K562 (cell line): ENCODE data around the gene IBA57. TPM values are rescaled to one million over a fixed set of nuclear protein-coding genes. Genes with fewer than 3 reads are reported as not detected.
A peak's percentile ranks its signal among the peaks of the same experiment; 100 is the strongest.

ENCODE experiments used
- RBM15 ChIP-seq: fragments of 200-400 bp; formaldehyde crosslinking; IDR thresholded peaks from 2 replicates; pipeline ENCODE4 v1.6.1; 2018; ENCODE audit warnings: mild to moderate bottlenecking, low read length, moderate library complexity; ENCODE audit not compliant: insufficient read depth
- RBM39 ChIP-seq: fragments of 200-400 bp; formaldehyde crosslinking; optimal IDR thresholded peaks from 2 replicates; pipeline ENCODE3; 2018; ENCODE audit warnings: low read depth, low read length
- SMC3 ChIP-seq: conservative IDR thresholded peaks from 2 replicates; pipeline ENCODE4 v1.6.1; 2011; ENCODE audit warnings: low read depth, low read length, improper control_type of control experiment; ENCODE audit not compliant: insufficient read depth
- ZNF695 ChIP-seq: fragments of 450-650 bp; formaldehyde crosslinking; IDR thresholded peaks from 2 replicates; pipeline ENCODE4 v1.4.0; 2020; ENCODE audit warnings: mild to moderate bottlenecking, moderate library complexity
- polyA plus RNA-seq, 8 experiments: library from polyadenylated mRNA; depleted of rRNA in 4 of 8; stranded (reverse) in 5 of 8; unstranded in 3 of 8; fragments of >200 nt; fragmentation: Nextera tagmentation in 2 of 8; fragmentation: Illumina TruSeq in 1 of 8; extraction: Ambion mirVana in 2 of 8; extraction: Trizol in 1 of 8; gene quantifications; 2 replicates each; pipeline versions ENCODE4 v1.2.1 to v1.2.3, GENCODE V29; 2011 to 2014; ENCODE audit warnings: inconsistent platforms in 1 of 8, missing spikeins in 1 of 8
- total RNA-seq, 7 experiments: library from RNA; depleted of rRNA in 6 of 7; stranded (reverse); fragments of >200 nt in 6 of 7; fragmentation: Illumina TruSeq in 2 of 7; extraction: Trizol in 2 of 7; gene quantifications; 2 replicates each; pipeline versions ENCODE4 v1.2.1 to v1.2.3, GENCODE V29; 2011 to 2021; ENCODE audit warnings: low replicate concordance in 1 of 7
- TF ChIP-seq, protein P1 (sequence below), 2 experiments: fragments of 450-650 bp; formaldehyde crosslinking in 1 of 2; IDR thresholded peaks; 2 replicates each; pipeline versions ENCODE4 v1.4.0 to v1.6.1; 2014 to 2020; ENCODE audit warnings: mild to moderate bottlenecking in 2 of 2, borderline replicate concordance in 1 of 2, low read depth in 1 of 2

The IBA57 gene
- total and polyA plus RNA-seq, 9 of the 15 experiments (the other 6 are each of a cell fraction or from before 2014, with no cell fraction given): 0.77 to 15.5 (median 2.7) TPM

GRCh38 chr1:228174482-228175315 is 9.1 kb downstream of the IBA57 start (continued):
- TF ChIP-seq, protein P1, sequence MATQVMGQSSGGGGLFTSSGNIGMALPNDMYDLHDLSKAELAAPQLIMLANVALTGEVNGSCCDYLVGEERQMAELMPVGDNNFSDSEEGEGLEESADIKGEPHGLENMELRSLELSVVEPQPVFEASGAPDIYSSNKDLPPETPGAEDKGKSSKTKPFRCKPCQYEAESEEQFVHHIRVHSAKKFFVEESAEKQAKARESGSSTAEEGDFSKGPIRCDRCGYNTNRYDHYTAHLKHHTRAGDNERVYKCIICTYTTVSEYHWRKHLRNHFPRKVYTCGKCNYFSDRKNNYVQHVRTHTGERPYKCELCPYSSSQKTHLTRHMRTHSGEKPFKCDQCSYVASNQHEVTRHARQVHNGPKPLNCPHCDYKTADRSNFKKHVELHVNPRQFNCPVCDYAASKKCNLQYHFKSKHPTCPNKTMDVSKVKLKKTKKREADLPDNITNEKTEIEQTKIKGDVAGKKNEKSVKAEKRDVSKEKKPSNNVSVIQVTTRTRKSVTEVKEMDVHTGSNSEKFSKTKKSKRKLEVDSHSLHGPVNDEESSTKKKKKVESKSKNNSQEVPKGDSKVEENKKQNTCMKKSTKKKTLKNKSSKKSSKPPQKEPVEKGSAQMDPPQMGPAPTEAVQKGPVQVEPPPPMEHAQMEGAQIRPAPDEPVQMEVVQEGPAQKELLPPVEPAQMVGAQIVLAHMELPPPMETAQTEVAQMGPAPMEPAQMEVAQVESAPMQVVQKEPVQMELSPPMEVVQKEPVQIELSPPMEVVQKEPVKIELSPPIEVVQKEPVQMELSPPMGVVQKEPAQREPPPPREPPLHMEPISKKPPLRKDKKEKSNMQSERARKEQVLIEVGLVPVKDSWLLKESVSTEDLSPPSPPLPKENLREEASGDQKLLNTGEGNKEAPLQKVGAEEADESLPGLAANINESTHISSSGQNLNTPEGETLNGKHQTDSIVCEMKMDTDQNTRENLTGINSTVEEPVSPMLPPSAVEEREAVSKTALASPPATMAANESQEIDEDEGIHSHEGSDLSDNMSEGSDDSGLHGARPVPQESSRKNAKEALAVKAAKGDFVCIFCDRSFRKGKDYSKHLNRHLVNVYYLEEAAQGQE (IDR thresholded peaks at IDR 0.05; ENCODE audit: borderline replicate concordance): no peak
- TF ChIP-seq, protein P1 (CRISPR knock-in tag; IDR thresholded peaks at IDR 0.05; ENCODE audit: low read depth): 0 out of 2 replicates have a peak, but pooled peaks have one; percentile 40
- TF ChIP-seq ZNF695 (no peak), SMC3 (no peak), RBM39 (no peak), RBM15 (no peak)
